ENCODE results near the gene HOXA11. TPM values are rescaled to one million over a fixed set of nuclear protein-coding genes. Genes with fewer than 3 reads are reported as not detected.

HOXA11 gene
- total RNA-seq, 1 experiment from 2014 or later, result not detected

DNA sequence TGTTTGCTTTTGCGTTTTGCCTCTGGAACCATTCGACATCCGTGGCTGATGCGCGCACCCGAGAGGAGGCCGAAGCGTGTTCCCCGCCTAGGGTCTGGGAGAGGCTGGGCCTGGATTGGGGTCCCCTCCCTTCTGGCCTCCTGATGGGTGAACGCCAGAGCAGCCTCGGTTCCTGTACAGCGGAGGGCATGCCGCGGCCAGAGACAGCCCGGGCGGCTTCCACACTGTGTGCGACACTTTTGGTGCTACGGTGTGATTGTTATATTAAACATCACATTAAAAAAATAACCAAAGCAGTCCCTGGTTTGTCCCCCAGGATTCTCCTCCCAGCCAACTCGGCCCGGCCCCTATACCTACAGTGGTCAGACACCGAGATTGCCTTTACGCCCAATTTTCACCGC lies 24.9 kb downstream of the HOXA11 start (continued):
- TF ChIP-seq, protein P1, sequence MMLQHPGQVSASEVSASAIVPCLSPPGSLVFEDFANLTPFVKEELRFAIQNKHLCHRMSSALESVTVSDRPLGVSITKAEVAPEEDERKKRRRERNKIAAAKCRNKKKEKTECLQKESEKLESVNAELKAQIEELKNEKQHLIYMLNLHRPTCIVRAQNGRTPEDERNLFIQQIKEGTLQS (CRISPR knock-in tag; conservative IDR thresholded peaks at IDR 0.05), result no peak
- TF ChIP-seq, protein P2, sequence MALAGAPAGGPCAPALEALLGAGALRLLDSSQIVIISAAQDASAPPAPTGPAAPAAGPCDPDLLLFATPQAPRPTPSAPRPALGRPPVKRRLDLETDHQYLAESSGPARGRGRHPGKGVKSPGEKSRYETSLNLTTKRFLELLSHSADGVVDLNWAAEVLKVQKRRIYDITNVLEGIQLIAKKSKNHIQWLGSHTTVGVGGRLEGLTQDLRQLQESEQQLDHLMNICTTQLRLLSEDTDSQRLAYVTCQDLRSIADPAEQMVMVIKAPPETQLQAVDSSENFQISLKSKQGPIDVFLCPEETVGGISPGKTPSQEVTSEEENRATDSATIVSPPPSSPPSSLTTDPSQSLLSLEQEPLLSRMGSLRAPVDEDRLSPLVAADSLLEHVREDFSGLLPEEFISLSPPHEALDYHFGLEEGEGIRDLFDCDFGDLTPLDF (CRISPR knock-in tag; IDR thresholded peaks at IDR 0.05), result no peak
- TF ChIP-seq NR3C1 (CRISPR knock-in tag; conservative IDR thresholded peaks at IDR 0.05; ENCODE audit: low read depth), result no peak
- TF ChIP-seq, protein P3, sequence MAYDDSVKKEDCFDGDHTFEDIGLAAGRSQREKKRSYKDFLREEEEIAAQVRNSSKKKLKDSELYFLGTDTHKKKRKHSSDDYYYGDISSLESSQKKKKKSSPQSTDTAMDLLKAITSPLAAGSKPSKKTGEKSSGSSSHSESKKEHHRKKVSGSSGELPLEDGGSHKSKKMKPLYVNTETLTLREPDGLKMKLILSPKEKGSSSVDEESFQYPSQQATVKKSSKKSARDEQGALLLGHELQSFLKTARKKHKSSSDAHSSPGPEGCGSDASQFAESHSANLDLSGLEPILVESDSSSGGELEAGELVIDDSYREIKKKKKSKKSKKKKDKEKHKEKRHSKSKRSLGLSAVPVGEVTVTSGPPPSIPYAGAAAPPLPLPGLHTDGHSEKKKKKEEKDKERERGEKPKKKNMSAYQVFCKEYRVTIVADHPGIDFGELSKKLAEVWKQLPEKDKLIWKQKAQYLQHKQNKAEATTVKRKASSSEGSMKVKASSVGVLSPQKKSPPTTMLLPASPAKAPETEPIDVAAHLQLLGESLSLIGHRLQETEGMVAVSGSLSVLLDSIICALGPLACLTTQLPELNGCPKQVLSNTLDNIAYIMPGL (CRISPR knock-in tag; IDR thresholded peaks at IDR 0.05), result no peak
- no peak for TF ChIP-seq OVOL2 (CRISPR knock-in tag; IDR thresholded peaks at IDR 0.05; ENCODE audit: borderline replicate concordance)
- TF ChIP-seq, protein P4, sequence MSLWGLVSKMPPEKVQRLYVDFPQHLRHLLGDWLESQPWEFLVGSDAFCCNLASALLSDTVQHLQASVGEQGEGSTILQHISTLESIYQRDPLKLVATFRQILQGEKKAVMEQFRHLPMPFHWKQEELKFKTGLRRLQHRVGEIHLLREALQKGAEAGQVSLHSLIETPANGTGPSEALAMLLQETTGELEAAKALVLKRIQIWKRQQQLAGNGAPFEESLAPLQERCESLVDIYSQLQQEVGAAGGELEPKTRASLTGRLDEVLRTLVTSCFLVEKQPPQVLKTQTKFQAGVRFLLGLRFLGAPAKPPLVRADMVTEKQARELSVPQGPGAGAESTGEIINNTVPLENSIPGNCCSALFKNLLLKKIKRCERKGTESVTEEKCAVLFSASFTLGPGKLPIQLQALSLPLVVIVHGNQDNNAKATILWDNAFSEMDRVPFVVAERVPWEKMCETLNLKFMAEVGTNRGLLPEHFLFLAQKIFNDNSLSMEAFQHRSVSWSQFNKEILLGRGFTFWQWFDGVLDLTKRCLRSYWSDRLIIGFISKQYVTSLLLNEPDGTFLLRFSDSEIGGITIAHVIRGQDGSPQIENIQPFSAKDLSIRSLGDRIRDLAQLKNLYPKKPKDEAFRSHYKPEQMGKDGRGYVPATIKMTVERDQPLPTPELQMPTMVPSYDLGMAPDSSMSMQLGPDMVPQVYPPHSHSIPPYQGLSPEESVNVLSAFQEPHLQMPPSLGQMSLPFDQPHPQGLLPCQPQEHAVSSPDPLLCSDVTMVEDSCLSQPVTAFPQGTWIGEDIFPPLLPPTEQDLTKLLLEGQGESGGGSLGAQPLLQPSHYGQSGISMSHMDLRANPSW (CRISPR knock-in tag; conservative IDR thresholded peaks at IDR 0.05; ENCODE audit: low read depth), result no peak
- TF ChIP-seq, protein P5, sequence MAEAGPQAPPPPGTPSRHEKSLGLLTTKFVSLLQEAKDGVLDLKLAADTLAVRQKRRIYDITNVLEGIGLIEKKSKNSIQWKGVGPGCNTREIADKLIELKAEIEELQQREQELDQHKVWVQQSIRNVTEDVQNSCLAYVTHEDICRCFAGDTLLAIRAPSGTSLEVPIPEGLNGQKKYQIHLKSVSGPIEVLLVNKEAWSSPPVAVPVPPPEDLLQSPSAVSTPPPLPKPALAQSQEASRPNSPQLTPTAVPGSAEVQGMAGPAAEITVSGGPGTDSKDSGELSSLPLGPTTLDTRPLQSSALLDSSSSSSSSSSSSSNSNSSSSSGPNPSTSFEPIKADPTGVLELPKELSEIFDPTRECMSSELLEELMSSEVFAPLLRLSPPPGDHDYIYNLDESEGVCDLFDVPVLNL (CRISPR knock-in tag; IDR thresholded peaks at IDR 0.05; ENCODE audit: borderline replicate concordance, low read depth), result no peak
- TF ChIP-seq RORB (CRISPR knock-in tag; IDR thresholded peaks at IDR 0.05), result no peak

DNA sequence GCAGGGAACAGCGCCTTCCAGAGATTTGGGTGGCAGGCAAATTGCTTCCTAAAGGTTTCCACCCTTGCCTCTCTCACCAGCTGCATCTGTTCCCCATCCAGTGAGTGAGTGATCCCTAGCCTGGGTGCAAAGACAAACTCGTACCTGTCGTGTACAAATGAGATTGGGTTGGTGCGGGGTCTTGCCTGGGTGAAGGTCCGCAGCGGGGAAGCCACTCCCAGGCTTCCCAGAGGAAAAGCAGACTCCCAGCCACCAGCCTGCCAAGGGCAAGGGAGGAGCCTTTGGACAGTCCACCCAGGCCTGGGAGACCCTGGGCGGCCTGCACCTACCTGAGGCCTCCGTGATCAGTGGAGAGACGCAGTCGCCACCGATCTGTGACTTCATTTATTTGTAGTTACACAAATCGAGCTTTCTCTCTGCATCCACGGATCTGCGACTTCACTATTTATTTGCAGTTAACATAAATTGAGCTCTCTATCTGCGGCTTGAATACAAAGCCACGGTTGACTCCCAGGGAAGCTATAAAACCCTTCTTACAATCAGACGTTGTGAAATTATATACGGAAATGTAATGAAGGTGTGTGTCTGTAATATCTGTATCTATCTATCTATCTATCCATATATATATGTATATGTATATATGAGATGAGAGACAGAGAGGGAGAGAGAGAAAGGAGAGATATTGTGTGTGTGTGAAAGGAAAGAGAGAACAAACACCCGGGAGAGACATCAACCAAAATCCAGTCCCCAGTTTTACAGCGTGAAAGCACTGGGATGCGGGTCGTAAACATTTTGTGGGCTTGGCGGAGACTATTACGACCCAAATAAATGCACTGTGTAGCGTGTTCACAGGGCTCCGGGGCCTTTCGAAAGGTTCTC lies 25.5 kb downstream of the HOXA11 start:
- Mint-ChIP-seq H3K4me3 (no peak overlapping the region), H3K4me1 (peaks cover 16% of the 10 kb centered on the region), H3K27me3 (ENCODE audit: low read depth) (peaks cover 100% of the 10 kb centered on the region), H3K27ac (no peak overlapping the region), H3K36me3 (peaks cover 3% of the 10 kb centered on the region), H3K9me3 (no peaks in the 10 kb centered on the region)
- no peak for TF ChIP-seq SMAD4 (CRISPR knock-in tag; IDR thresholded peaks at IDR 0.05)
- no peak for TF ChIP-seq ZNF138 (CRISPR knock-in tag; conservative IDR thresholded peaks at IDR 0.05)
- DNase-seq (ENCODE audit: low spot score), result no peak
- POLR2A ChIA-PET, result no interaction called here
- ATAC-seq, result no peak
- CTCF ChIA-PET, result interaction anchor here (0.8 to 1.0 kb wide), 4 partner anchors 9 to 790 kb away, joined by 3 read pairs; no protein-coding TSS in a partner anchor

DNA sequence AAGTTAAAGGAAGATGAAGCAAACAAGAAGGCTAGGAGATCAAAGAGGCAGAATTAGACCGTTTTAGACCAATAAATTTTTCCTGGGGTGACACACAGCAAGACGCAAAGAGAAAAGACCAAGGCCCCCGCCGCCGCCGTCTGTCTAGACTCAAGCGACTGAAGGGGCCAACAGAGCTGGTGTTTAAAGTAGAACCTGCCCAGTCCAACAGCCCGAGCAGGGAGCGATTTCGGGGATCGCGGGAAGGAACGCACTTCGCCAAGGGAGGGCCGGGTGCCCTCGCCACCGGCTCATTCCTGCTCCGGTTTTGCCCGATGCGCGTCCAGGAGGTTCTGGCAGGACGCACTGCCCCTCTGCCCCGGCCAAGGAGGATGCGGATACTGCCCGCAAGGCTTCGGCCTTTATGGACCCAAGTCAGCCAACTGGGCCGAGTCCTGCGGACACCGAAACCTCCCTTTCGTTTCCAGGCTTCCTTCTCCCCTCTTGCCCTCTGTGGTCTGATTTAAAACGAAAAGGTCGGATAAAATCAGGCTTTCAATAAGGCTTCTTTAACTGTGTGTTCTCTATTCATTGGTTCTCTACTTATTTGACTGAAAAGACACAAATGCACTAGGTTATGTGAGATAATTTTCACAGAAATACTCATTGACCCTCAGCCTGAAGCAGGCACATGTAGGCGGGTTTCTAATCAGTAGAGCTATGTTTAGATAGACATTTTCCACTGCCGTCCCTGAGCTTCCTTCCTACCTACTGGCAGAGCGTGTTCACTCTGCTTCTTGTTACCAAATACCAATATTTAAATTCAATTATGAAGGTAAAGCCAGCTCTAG lies 26.4 kb downstream of the HOXA11 start:
- H3K4me3 Mint-ChIP-seq, result no peak overlapping the region
- no peak for DNase-seq (ENCODE audit: low spot score)
- ChIA-PET CTCF (interaction anchor here (0.8 to 1.0 kb wide), 4 partner anchors 8 to 789 kb away, joined by 3 read pairs; no protein-coding TSS in a partner anchor), POLR2A (interaction anchor here (0.6 kb wide), 1 partner anchor 62 kb away, joined by 3 read pairs; no protein-coding TSS in a partner anchor)
- ATAC-seq, result no peak
- no peaks in the 10 kb centered on the region for H3K9me3 Mint-ChIP-seq
- peaks cover 3% of the 10 kb centered on the region for H3K36me3 Mint-ChIP-seq
- H3K27me3 Mint-ChIP-seq (ENCODE audit: low read depth), result peaks cover 100% of the 10 kb centered on the region
- peaks cover 10% of the 10 kb centered on the region for H3K4me1 Mint-ChIP-seq
- H3K27ac Mint-ChIP-seq, result no peak overlapping the region
- TF ChIP-seq, protein P4 (CRISPR knock-in tag; conservative IDR thresholded peaks at IDR 0.05; ENCODE audit: low read depth), result no peak
- TF ChIP-seq TEAD1 (CRISPR knock-in tag; IDR thresholded peaks at IDR 0.05), result no peak
- no peak for TF ChIP-seq TP53 (CRISPR knock-in tag; IDR thresholded peaks at IDR 0.05)
- no peak for TF ChIP-seq KAT7 (CRISPR knock-in tag; IDR thresholded peaks at IDR 0.05; ENCODE audit: borderline replicate concordance)
- TF ChIP-seq NR3C1 (CRISPR knock-in tag; conservative IDR thresholded peaks at IDR 0.05; ENCODE audit: low read depth), result no peak
- TF ChIP-seq, protein P6, sequence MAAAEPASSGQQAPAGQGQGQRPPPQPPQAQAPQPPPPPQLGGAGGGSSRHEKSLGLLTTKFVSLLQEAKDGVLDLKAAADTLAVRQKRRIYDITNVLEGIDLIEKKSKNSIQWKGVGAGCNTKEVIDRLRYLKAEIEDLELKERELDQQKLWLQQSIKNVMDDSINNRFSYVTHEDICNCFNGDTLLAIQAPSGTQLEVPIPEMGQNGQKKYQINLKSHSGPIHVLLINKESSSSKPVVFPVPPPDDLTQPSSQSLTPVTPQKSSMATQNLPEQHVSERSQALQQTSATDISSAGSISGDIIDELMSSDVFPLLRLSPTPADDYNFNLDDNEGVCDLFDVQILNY (CRISPR knock-in tag; IDR thresholded peaks at IDR 0.05), result no peak
- TF ChIP-seq, protein P3 (CRISPR knock-in tag; IDR thresholded peaks at IDR 0.05), result no peak
- TF ChIP-seq ZNF219 (CRISPR knock-in tag; IDR thresholded peaks at IDR 0.05; ENCODE audit: borderline replicate concordance), result no peak

Measured in WTC11 (cell line).